MM.1S (cell line): Measurements from ENCODE around the gene NXT1.

Source experiments
- EZH2 ChIP-seq: fragments of 300-600 bp; sonication (generic); optimal IDR thresholded peaks from 2 replicates; pipeline ENCODE3; 2017; ENCODE audit warnings: low read depth, mild to moderate bottlenecking, antibody characterized with exemption, low read length, mixed read lengths
- EZH2phosphoT487 ChIP-seq: fragments of 300-600 bp; sonication (generic); IDR thresholded peaks from 2 replicates; pipeline ENCODE4 v1.6.1; 2018; ENCODE audit warnings: antibody characterized with exemption, low read length
- TF ChIP-seq, protein P1 (sequence below): fragments of 300-600 bp; sonication (generic); IDR thresholded peaks from 2 replicates; pipeline ENCODE4 v1.5.1; 2016; ENCODE audit warnings: antibody characterized with exemption, low read length, mixed read lengths

DNA sequence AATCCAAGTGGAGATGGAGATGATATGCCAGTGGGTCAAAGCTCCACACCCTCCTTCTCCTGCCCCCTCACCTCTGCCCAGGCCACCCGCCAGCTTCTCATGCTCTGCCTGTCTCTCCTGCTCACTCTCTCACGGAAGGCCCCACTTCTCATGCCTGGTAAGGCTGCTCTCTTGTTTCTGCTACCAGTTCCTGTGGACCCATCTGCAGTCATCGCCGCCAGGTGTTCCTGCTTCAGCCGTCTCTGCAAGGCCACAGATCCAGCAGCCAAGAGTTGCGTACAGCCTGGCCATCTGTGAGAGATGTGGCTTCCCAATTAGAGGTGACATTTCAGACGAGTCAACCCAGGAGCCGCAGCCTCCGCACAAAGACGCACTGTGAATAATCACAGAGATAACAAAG lies 40.8 kb upstream of the NXT1 start:
- TF ChIP-seq, protein P1, sequence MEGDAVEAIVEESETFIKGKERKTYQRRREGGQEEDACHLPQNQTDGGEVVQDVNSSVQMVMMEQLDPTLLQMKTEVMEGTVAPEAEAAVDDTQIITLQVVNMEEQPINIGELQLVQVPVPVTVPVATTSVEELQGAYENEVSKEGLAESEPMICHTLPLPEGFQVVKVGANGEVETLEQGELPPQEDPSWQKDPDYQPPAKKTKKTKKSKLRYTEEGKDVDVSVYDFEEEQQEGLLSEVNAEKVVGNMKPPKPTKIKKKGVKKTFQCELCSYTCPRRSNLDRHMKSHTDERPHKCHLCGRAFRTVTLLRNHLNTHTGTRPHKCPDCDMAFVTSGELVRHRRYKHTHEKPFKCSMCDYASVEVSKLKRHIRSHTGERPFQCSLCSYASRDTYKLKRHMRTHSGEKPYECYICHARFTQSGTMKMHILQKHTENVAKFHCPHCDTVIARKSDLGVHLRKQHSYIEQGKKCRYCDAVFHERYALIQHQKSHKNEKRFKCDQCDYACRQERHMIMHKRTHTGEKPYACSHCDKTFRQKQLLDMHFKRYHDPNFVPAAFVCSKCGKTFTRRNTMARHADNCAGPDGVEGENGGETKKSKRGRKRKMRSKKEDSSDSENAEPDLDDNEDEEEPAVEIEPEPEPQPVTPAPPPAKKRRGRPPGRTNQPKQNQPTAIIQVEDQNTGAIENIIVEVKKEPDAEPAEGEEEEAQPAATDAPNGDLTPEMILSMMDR: no peak
- TF ChIP-seq EZH2phosphoT487: no peak
- no peak for TF ChIP-seq EZH2
